ENCODE measurements around the gene NRN1L. TPM values are rescaled to one million over a fixed set of nuclear protein-coding genes. Genes with fewer than 3 reads are reported as not detected.

NRN1L gene
- total and polyA plus RNA-seq, 4 donors = 0.14 to 0.33 (median 0.23) TPM

GRCh38 chr16:67841816-67842508 is 42.7 kb upstream of the NRN1L start, which contains the start of gene THAP11:
THAP11 (plus strand) TSS chr16:67842320; CDS start chr16:67842555, 235 bp downstream.
- WGBS = under 1% methylated on average over 83 of the region's 83 CpGs
- peaks cover 7 to 41% (median 32%) of the 10 kb centered on the region in 4 donors for H3K4me1 ChIP-seq (ENCODE audit: control insufficient read depth in 4 of 4, insufficient read depth in 4 of 4, low read length in 3 of 4)

GRCh38 chr16:67842509-67843342 is 42.0 kb upstream of the NRN1L start:
- no peaks in the 10 kb centered on the region for H3K36me3 ChIP-seq (ENCODE audit: control insufficient read depth in 4 of 4, insufficient read depth in 3 of 4, low read depth in 1 of 4, low read length in 3 of 4)
- no peaks in the 10 kb centered on the region for H3K9me3 ChIP-seq (ENCODE audit: control insufficient read depth in 4 of 4, low read length in 3 of 4)
- H3K9ac ChIP-seq (ENCODE audit: low read depth in 1 of 2, low read length in 2 of 2) = peak overlapping the region; percentile 45 to 67
- H3K27ac ChIP-seq (ENCODE audit: low read depth in 1 of 2, low read length in 2 of 2) = peak overlapping the region; percentile 97 to 99
- H3K4me3 ChIP-seq (ENCODE audit: low read depth in 1 of 3, low read length in 3 of 3) = peak overlapping the region; percentile 60 to 89 (median 72)
- H3K27me3 ChIP-seq (ENCODE audit: control insufficient read depth in 4 of 4, insufficient read depth in 4 of 4, low read length in 3 of 4) = no peaks in the 10 kb centered on the region
- peaks cover 7 to 44% (median 36%) of the 10 kb centered on the region in 4 donors for H3K4me1 ChIP-seq (ENCODE audit: control insufficient read depth in 4 of 4, insufficient read depth in 4 of 4, low read length in 3 of 4)
- peak; percentile 52 for DNase-seq (ENCODE audit: low spot score)
- no peak for TF ChIP-seq JUND (IDR thresholded peaks at IDR 0.05)
- TF ChIP-seq RAD21 (IDR thresholded peaks at IDR 0.05) = peak in 1 of 2 donors; percentile 30
- WGBS = 1% methylated on average over 67 of the region's 67 CpGs

More at GRCh38 chr16:67841816-67842508, 42.7 kb upstream of the NRN1L start, which contains the start of gene THAP11:
- H3K27me3 ChIP-seq (ENCODE audit: control insufficient read depth in 4 of 4, insufficient read depth in 4 of 4, low read length in 3 of 4) = no peaks in the 10 kb centered on the region
- no peaks in the 10 kb centered on the region for H3K9me3 ChIP-seq (ENCODE audit: control insufficient read depth in 4 of 4, low read length in 3 of 4)
- H3K9ac ChIP-seq (ENCODE audit: low read depth in 1 of 2, low read length in 2 of 2) = peak within 1 kb of the TSS; percentile 67 to 92
- peak within 1 kb of the TSS; percentile 97 to 99 for H3K27ac ChIP-seq (ENCODE audit: low read depth in 1 of 2, low read length in 2 of 2)
- H3K36me3 ChIP-seq (ENCODE audit: control insufficient read depth in 4 of 4, insufficient read depth in 3 of 4, low read depth in 1 of 4, low read length in 3 of 4) = no peaks in the 10 kb centered on the region
- peak within 1 kb of the TSS; percentile 60 to 89 (median 78) for H3K4me3 ChIP-seq (ENCODE audit: low read depth in 1 of 3, low read length in 3 of 3)
- TF ChIP-seq YY1 (IDR thresholded peaks at IDR 0.05) (peak; percentile 24), ATF3 (IDR thresholded peaks at IDR 0.05) (no peak), MAX (IDR thresholded peaks at IDR 0.05) (peak; percentile 9), ZBTB33 (IDR thresholded peaks at IDR 0.05) (peak; percentile 32), GABPA (IDR thresholded peaks at IDR 0.05 in 1 of 2, conservative IDR thresholded peaks at IDR 0.05 in 1 of 2) (peak; percentile 37 to 84), SP1 (IDR thresholded peaks at IDR 0.05) (peak; percentile 48), HNF4A (conservative IDR thresholded peaks at IDR 0.05) (peak in 1 of 2 donors; percentile 8), CTCF (IDR thresholded peaks at IDR 0.05; ENCODE audit: low read depth, low read length, missing input control) (peak; percentile 90), RAD21 (IDR thresholded peaks at IDR 0.05) (peak; percentile 67 to 77), EGR1 (IDR thresholded peaks at IDR 0.05; ENCODE audit: low read depth in 2 of 2) (no peak), HNF4G (IDR thresholded peaks at IDR 0.05) (no peak)
- peak; percentile 96 for DNase-seq (ENCODE audit: low spot score)
